ENCODE results near the gene RAD51B.

The RAD51B gene

GRCh38 chr14:68145036-68145435 lies 325.5 kb downstream of the RAD51B start:
- H3K4me3 ChIP-seq (ENCODE audit: low read length): no peak overlapping the region

GRCh38 chr14:68145539-68145938 lies 326.0 kb downstream of the RAD51B start:
- TF ChIP-seq, protein P1, sequence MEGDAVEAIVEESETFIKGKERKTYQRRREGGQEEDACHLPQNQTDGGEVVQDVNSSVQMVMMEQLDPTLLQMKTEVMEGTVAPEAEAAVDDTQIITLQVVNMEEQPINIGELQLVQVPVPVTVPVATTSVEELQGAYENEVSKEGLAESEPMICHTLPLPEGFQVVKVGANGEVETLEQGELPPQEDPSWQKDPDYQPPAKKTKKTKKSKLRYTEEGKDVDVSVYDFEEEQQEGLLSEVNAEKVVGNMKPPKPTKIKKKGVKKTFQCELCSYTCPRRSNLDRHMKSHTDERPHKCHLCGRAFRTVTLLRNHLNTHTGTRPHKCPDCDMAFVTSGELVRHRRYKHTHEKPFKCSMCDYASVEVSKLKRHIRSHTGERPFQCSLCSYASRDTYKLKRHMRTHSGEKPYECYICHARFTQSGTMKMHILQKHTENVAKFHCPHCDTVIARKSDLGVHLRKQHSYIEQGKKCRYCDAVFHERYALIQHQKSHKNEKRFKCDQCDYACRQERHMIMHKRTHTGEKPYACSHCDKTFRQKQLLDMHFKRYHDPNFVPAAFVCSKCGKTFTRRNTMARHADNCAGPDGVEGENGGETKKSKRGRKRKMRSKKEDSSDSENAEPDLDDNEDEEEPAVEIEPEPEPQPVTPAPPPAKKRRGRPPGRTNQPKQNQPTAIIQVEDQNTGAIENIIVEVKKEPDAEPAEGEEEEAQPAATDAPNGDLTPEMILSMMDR (conservative IDR thresholded peaks at IDR 0.05; ENCODE audit: low read depth, low read length): no peak

More at GRCh38 chr14:68145036-68145435, 325.5 kb downstream of the RAD51B start:
- DNase-seq (ENCODE audit: low read depth): no peak
- TF ChIP-seq, protein P1 (conservative IDR thresholded peaks at IDR 0.05; ENCODE audit: low read depth, low read length): no peak

GRCh38 chr14:68146818-68147217 lies 327.2 kb downstream of the RAD51B start:
- DNase-seq (ENCODE audit: low read depth): peak; percentile 93
- TF ChIP-seq, protein P1 (conservative IDR thresholded peaks at IDR 0.05; ENCODE audit: low read depth, low read length): no peak
- H3K4me3 ChIP-seq (ENCODE audit: low read length): no peak overlapping the region

More at GRCh38 chr14:68145539-68145938, 326.0 kb downstream of the RAD51B start:
- no peak overlapping the region for H3K4me3 ChIP-seq (ENCODE audit: low read length)
- no peak for DNase-seq (ENCODE audit: low read depth)

DNA sequence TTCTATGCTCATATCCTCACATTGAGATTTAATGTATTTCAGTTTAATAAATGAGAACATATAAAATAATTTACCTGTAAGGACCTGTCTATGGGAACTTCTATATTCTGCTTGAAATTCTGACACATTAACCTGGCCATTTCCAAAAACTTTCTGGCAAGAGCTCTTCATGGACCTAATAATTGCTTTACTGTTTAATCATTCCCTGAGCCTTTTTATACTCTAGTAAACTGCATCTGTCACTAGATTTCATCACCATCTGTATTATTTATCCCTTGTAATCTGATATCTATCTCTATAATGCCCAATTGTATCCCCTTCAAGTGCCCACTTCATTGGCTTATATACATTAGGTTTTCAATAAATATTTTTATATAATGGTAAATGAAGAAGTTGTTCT lies 327.7 kb downstream of the RAD51B start:
- no peak for DNase-seq (ENCODE audit: low read depth)
- no peak overlapping the region for H3K4me3 ChIP-seq (ENCODE audit: low read length)
- TF ChIP-seq, protein P1 (conservative IDR thresholded peaks at IDR 0.05; ENCODE audit: low read depth, low read length): no peak

DNA sequence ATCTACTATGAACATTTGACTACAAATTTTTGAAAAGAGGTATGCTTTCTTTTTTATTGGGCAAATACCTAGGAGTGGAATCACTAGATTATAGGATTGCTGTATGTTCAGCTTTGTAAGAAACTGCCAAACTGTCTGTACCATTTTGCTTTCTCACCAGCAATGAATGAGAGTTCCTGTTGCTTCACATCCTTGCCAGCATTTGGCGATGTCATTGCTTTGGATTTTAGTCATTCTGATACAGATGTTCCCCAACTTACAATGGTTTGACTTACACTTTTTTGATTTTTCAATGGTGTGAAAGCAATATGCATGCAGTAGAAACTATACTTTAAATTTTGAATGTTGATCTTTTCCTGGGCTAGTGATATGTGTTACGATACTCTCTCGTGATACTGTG lies 328.7 kb downstream of the RAD51B start:
- DNase-seq (ENCODE audit: low read depth): no peak
- TF ChIP-seq, protein P1 (conservative IDR thresholded peaks at IDR 0.05; ENCODE audit: low read depth, low read length): no peak

GRCh38 chr14:68148763-68149162 lies 329.2 kb downstream of the RAD51B start:
- no peak for DNase-seq (ENCODE audit: low read depth)
- no peak overlapping the region for H3K4me3 ChIP-seq (ENCODE audit: low read length)
- TF ChIP-seq, protein P1 (conservative IDR thresholded peaks at IDR 0.05; ENCODE audit: low read depth, low read length): no peak

More for the DNA sequence above, 328.7 kb downstream of the RAD51B start:
- H3K4me3 ChIP-seq (ENCODE audit: low read length): no peak overlapping the region

DNA sequence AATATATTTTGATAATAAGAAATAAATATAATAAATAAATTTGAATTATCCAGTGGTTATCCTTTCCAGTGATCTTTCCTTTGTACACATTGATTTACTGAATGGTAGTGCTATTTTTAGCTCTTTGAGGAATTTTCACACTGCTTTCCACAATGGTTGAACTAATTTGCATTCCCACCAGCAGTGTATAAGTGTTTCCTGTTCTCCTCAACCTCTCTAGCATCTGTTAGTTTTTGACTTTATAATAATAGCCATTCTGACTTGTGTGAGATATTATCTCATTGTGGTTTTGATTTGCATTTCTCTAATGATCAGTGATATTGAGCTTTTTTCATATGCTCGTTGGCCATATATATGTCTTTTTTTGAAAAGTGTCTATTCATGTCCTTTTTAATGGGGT lies 333.7 kb downstream of the RAD51B start:
- H3K4me3 ChIP-seq (ENCODE audit: low read length): no peak overlapping the region
- DNase-seq (ENCODE audit: low read depth): no peak
- TF ChIP-seq, protein P1 (conservative IDR thresholded peaks at IDR 0.05; ENCODE audit: low read depth, low read length): no peak
